Measurements from ENCODE around the gene GIMD1. TPM values are rescaled to one million over a fixed set of nuclear protein-coding genes. Genes with fewer than 3 reads are reported as not detected.
"Not testable (repeated sequence)": the region's sequence is repeated elsewhere in the genome, so short reads cannot be mapped to it uniquely, and the experiment has no call there.

The GIMD1 gene
- total RNA-seq, 1 donor from 2014 or later: not detected

- no peaks in the 10 kb centered on the region for H3K4me1 ChIP-seq
- no peaks in the 10 kb centered on the region for H3K27me3 ChIP-seq (ENCODE audit: low read depth)
- no peak for TF ChIP-seq CTCF (IDR thresholded peaks at IDR 0.05)
- no peak overlapping the region for H3K27ac ChIP-seq
- H3K9me3 ChIP-seq: peaks cover 6% of the 10 kb centered on the region
- intact Hi-C loops (cut with DNase I): no loop called here
- H3K4me3 ChIP-seq: no peak overlapping the region
- ATAC-seq (no peak), DNase-seq (no peak)
- H3K36me3 ChIP-seq: peaks cover 99% of the 10 kb centered on the region
Observed at GRCh38 chr4:106333186-106333585, 35.4 kb downstream of the GIMD1 start.

DNA sequence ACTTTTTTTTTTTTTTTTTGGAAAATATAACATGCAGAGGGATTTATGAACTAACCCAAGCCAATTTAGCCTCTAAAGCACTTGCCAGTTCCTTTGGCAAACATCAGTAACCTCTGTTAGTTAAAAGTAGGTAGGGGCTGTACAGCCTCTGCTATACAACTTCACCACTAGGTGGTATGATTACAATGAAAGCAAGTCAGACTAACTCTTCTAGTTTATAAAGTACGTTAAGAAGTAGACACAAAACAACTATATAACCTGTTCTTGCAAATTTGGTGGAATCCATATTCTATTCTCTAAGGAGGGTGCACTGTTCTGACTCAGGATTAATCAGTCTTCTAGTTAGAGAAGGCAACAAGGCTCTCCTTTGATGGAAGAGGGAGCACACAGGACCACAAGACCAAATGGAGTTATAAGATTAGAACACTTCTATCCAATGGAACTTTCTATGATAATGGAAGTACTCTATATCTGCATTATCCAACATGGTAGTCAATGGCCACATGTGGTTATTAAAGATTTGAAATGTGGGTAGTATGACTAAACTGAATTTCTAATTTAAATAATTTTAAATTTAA lies 39.4 kb downstream of the GIMD1 start:
- peak; percentile 48 for TF ChIP-seq CTCF (IDR thresholded peaks at IDR 0.05)
- ATAC-seq (peak in 1 of 2 donors; percentile 50), DNase-seq (no peak)
- peaks cover 95% of the 10 kb centered on the region for H3K36me3 ChIP-seq
- no peak overlapping the region for H3K27ac ChIP-seq
- H3K4me3 ChIP-seq: no peak overlapping the region
- H3K9me3 ChIP-seq: no peaks in the 10 kb centered on the region
- H3K27me3 ChIP-seq (ENCODE audit: low read depth): no peaks in the 10 kb centered on the region
- H3K4me1 ChIP-seq: no peaks in the 10 kb centered on the region
- intact Hi-C loops (cut with DNase I): no loop called here

DNA sequence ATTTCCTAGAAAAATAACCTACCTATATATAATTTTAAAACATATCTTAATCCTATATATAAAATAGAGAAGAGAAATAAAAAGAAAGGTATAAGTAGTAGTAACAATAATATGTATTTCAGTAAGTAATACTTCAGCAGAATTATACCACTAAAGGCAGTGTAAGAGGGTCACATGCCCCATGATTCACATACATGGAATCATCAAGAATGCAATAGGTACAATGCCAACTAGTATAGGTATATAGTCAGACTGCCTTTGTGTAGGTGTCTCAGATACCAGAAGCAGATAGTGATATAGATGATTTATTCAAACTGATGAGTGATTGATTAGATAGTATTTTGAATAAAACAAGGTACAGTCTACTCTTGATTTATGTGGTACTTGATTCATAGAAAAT lies 42.8 kb downstream of the GIMD1 start:
- Histone ChIP-seq H3K9me3 (no peaks in the 10 kb centered on the region), H3K4me1 (peaks cover 5% of the 10 kb centered on the region), H3K27me3 (ENCODE audit: low read depth) (no peaks in the 10 kb centered on the region), H3K4me3 (no peak overlapping the region), H3K36me3 (peaks cover 62% of the 10 kb centered on the region), H3K27ac (no peak overlapping the region)
- intact Hi-C loops (cut with DNase I): no loop called here
- DNase-seq (no peak), ATAC-seq (no peak)
- no peak for TF ChIP-seq CTCF (IDR thresholded peaks at IDR 0.05)

GRCh38 chr4:106323119-106323518 lies 45.5 kb downstream of the GIMD1 start:
- Histone ChIP-seq H3K36me3 (peaks cover 36% of the 10 kb centered on the region), H3K27me3 (ENCODE audit: low read depth) (no peaks in the 10 kb centered on the region), H3K4me3 (no peak overlapping the region), H3K4me1 (peaks cover 13% of the 10 kb centered on the region), H3K27ac (no peak overlapping the region), H3K9me3 (no peaks in the 10 kb centered on the region)
- no peak for ATAC-seq
- DNase-seq: no peak
- TF ChIP-seq CTCF (IDR thresholded peaks at IDR 0.05): no peak
- intact Hi-C loops (cut with DNase I): no loop called here

GRCh38 chr4:106321814-106322213 lies 46.8 kb downstream of the GIMD1 start:
- H3K9me3 ChIP-seq; H3K27me3 ChIP-seq (ENCODE audit: low read depth); DNase-seq; ATAC-seq; H3K27ac ChIP-seq; H3K4me3 ChIP-seq; intact Hi-C loops (cut with DNase I): not testable (repeated sequence)
- Histone ChIP-seq H3K4me1 (peaks cover 24% of the 10 kb centered on the region), H3K36me3 (peaks cover 23% of the 10 kb centered on the region)

DNA sequence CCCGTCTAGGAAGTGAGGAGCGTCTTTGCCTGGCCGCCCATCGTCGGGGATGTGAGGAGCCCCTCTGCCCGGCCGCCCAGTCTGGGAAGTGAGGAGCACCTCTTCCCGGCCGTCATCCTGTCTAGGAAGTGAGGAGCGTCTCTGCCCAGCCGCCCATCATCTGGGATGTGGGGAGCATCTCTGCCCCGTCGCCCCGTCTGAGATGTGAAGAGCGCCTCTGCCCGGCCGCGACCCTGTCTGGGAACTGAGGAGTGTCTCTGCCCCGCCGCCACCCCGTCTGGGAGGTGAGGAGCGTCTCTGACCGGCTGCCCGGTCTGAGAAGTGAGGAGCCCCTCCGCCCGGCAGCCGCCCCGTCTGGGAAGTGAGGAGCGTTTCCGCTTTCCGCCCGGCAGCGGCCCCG lies 47.4 kb downstream of the GIMD1 start:
- H3K27me3 ChIP-seq (ENCODE audit: low read depth); H3K27ac ChIP-seq; ATAC-seq; H3K9me3 ChIP-seq; H3K4me3 ChIP-seq; intact Hi-C loops (cut with DNase I); DNase-seq: not testable (repeated sequence)
- H3K4me1 ChIP-seq: peaks cover 24% of the 10 kb centered on the region
- H3K36me3 ChIP-seq: peaks cover 16% of the 10 kb centered on the region
